ENCODE results near the gene ADCYAP1R1. TPM values are rescaled to one million over a fixed set of nuclear protein-coding genes. Genes with fewer than 3 reads are reported as not detected.

Gene ADCYAP1R1
- total and polyA plus RNA-seq, 2 of the 8 experiments (the other 6 are each of a cell fraction or from before 2014, with no cell fraction given): 14.4 to 14.6 TPM

- Histone ChIP-seq H3K4ac (replicated peaks; ENCODE audit: insufficient read length, low read depth, low read length) (no peak overlapping the region), H3K27me3 (replicated peaks in 1 of 4; ENCODE audit: control insufficient read depth in 3 of 4, extremely low read depth in 1 of 4, insufficient read depth in 3 of 4, low read length in 3 of 4) (no peaks in the 10 kb centered on the region), H2AFZ (ENCODE audit: low read length) (no peak overlapping the region), H2AK5ac (ENCODE audit: low read depth, low read length) (no peak overlapping the region), H2BK20ac (ENCODE audit: low read length) (no peak overlapping the region), H3K23ac (ENCODE audit: insufficient read length) (no peak overlapping the region), H4K91ac (replicated peaks; ENCODE audit: insufficient read length, low read length) (no peak overlapping the region), H4K8ac (ENCODE audit: extremely low read depth, insufficient read depth, low read length) (no peak overlapping the region), H2BK15ac (ENCODE audit: low read length) (no peak overlapping the region), H3K56ac (replicated peaks; ENCODE audit: insufficient read length, low read depth, low read length) (no peak overlapping the region), H3K4me3 (ENCODE audit: extremely low read depth in 1 of 4, insufficient read depth in 2 of 4, low read depth in 3 of 4, low read length in 4 of 4) (no peak overlapping the region), H3K4me2 (ENCODE audit: insufficient read depth in 1 of 2, low read depth in 2 of 2, low read length in 2 of 2) (no peak overlapping the region), H3K9ac (replicated peaks in 1 of 4; ENCODE audit: extremely low read depth in 1 of 4, low read depth in 3 of 4, low read length in 3 of 4) (no peak overlapping the region), H3K79me1 (ENCODE audit: low read depth, low read length) (peaks cover 6% of the 10 kb centered on the region), H3K9me3 (ENCODE audit: insufficient read depth in 2 of 2, low read depth in 1 of 2, low read length in 1 of 2) (0 out of 4 replicates have a peak, but pooled peaks cover 0 to 2% of the 10 kb centered on the region in 2 experiments), H3K36me3 (ENCODE audit: control insufficient read depth in 2 of 4, insufficient read depth in 4 of 4, low read length in 3 of 4) (no peaks in the 10 kb centered on the region; a peak in 1 of 8 replicates), H2BK12ac (ENCODE audit: low read depth, low read length) (no peak overlapping the region), H2BK5ac (ENCODE audit: low read depth, low read length) (no peak overlapping the region), H3K14ac (ENCODE audit: insufficient read length) (no peak overlapping the region), H4K20me1 (replicated peaks in 1 of 2; ENCODE audit: control insufficient read depth in 1 of 2, insufficient read depth in 2 of 2, low read length in 2 of 2) (peaks cover 0 to 7% of the 10 kb centered on the region in 2 experiments), H3K18ac (ENCODE audit: extremely low read depth, low read length) (no peak overlapping the region), H2BK120ac (replicated peaks; ENCODE audit: low read depth, low read length) (no peak overlapping the region), H3K27ac (ENCODE audit: low read depth, low read length) (no peak overlapping the region), H3K79me2 (ENCODE audit: control insufficient read depth in 1 of 2, insufficient read depth in 2 of 2, low read length in 2 of 2) (no peaks in the 10 kb centered on the region), H3K23me2 (ENCODE audit: low read depth, low read length) (peaks cover 7% of the 10 kb centered on the region; the same call in 1 of the 2 replicates), H4K5ac (ENCODE audit: insufficient read length, low read depth, low read length) (no peak overlapping the region), H3K4me1 (replicated peaks in 1 of 4; ENCODE audit: control insufficient read depth in 3 of 4, insufficient read depth in 4 of 4, low read length in 3 of 4) (no peaks in the 10 kb centered on the region; a peak in 1 of 7 replicates)
- DNase-seq (ENCODE audit: low read depth in 1 of 2, low spot score in 2 of 2): no peak
- ChIA-PET POLR2A (ENCODE audit: partially characterized antibody) (no interaction called here), CTCF (ENCODE audit: partially characterized antibody) (interaction anchor here (1.3 to 36.4 kb wide), 8 partner anchors 9 to 136 kb away, joined by 3 to 880 read pairs (median 8); partner anchors contain the start of gene ADCYAP1R1)
- FAIRE-seq: no peak
- WGBS, 2 experiments (ENCODE audit: extremely low coverage in 1 of 2, insufficient coverage in 1 of 2, insufficient read length in 1 of 2, insufficient replicate concordance in 2 of 2, low coverage in 1 of 2, low lambda C conversion rate in 2 of 2, missing lambda C conversion rate in 1 of 2): 99% methylated on average over 6 of the region's 6 CpGs; no CpG with 5 or more reads in 1 of the 2 experiments
- TF ChIP-seq SIRT6 (IDR thresholded peaks at IDR 0.05; ENCODE audit: low read length) (no peak), RNF2 (IDR thresholded peaks at IDR 0.05; ENCODE audit: borderline replicate concordance, low read depth, low read length, missing control alignments, poor library complexity, severe bottlenecking) (no peak), ATF2 (IDR thresholded peaks at IDR 0.05; ENCODE audit: low read length) (no peak), RBBP5 (IDR thresholded peaks at IDR 0.05; ENCODE audit: borderline replicate concordance, low read depth, low read length) (no peak), SIX5 (IDR thresholded peaks at IDR 0.05; ENCODE audit: low read depth, low read length) (no peak), NRF1 (IDR thresholded peaks at IDR 0.05; ENCODE audit: low read depth, low read length) (no peak), KDM4A (IDR thresholded peaks at IDR 0.05; ENCODE audit: low read depth, low read length, severe bottlenecking) (no peak), TCF12 (IDR thresholded peaks at IDR 0.05; ENCODE audit: low read depth, low read length) (no peak), GABPA (IDR thresholded peaks at IDR 0.05; ENCODE audit: borderline replicate concordance, insufficient read depth, low read length) (no peak), JUND (IDR thresholded peaks at IDR 0.05; ENCODE audit: low read length) (no peak), HDAC6 (IDR thresholded peaks at IDR 0.05; ENCODE audit: low read depth, low read length) (no peak), CBX8 (IDR thresholded peaks at IDR 0.05; ENCODE audit: borderline replicate concordance, low read depth, low read length) (no peak), KDM1A (IDR thresholded peaks at IDR 0.05; ENCODE audit: borderline replicate concordance, low read length) (no peak)
Observed at GRCh38 chr7:31074120-31074383, 21.9 kb downstream of the ADCYAP1R1 start.
